Fibroblast of skin of abdomen (primary cell): ENCODE data around the gene NADSYN1. TPM values are rescaled to one million over a fixed set of nuclear protein-coding genes. Genes with fewer than 3 reads are reported as not detected.
A peak's percentile ranks its signal among the peaks of the same experiment; 100 is the strongest.
"Not testable (repeated sequence)": the region's sequence is repeated elsewhere in the genome, so short reads cannot be mapped to it uniquely, and the experiment has no call there.

Experiments
- DNase-seq: peaks from one replicate; pipeline ENCODE4 v3.0.0-alpha.2; 2013
- polyA plus RNA-seq, 2 experiments: library from polyadenylated mRNA; unstranded; fragments of 120-200 nt; gene quantifications; one replicate each; pipeline ENCODE4 v1.2.1, GENCODE V29; 2013; ENCODE audit not compliant: insufficient read length in 2 of 2

The NADSYN1 gene
- polyA plus RNA-seq (2013, experiment 1 of 2; ENCODE audit: insufficient read length) = 36.5 TPM
- 37.2 TPM for polyA plus RNA-seq (2013, experiment 2 of 2; ENCODE audit: insufficient read length)

DNA sequence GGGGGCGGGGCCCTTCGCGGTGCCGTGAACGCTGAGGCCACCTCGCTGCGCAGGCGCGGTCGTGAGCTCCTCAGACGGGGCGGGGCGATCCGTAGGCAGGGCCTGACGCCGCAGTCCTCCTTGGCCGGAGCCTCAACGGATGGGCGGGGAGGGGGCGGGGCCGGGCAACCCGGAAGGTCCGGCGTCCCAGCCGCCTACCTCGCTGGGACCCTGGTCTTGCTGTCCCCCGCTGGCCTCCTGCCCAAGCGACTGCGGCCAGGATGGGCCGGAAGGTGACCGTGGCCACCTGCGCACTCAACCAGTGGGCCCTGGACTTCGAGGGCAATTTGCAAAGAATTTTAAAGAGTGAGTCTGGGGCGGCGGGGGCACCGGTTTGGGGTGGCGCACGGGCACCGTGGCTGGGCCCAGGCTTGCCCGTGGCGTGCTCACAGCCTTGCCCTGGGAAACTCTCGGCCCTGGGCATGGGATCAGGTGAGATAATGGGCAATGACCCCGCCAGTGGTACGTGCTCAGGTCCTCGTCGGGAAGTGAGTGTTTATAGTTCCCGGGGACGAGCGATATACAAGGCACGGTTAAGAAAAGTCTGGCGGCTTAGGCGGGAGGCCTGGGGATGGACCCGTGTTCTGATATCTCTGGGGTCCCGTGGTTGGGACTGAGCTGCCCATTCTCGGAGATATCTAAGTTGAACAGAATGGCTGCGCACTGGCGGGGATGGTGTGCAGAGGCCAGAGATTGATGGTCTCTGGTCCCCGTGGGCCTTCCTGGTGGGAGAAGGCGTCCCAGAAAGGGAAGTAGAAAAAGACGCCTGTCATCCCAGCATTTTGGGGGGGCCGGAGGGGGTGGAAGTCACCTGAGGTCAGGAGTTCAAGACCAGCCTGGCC, at the start of gene NADSYN1:
Gene NADSYN1 (plus strand): TSS at position 167 of the 881 bp plus-strand sequence. CDS start 94 bp downstream, at position 261.
- peak; percentile 91 for DNase-seq

DNA sequence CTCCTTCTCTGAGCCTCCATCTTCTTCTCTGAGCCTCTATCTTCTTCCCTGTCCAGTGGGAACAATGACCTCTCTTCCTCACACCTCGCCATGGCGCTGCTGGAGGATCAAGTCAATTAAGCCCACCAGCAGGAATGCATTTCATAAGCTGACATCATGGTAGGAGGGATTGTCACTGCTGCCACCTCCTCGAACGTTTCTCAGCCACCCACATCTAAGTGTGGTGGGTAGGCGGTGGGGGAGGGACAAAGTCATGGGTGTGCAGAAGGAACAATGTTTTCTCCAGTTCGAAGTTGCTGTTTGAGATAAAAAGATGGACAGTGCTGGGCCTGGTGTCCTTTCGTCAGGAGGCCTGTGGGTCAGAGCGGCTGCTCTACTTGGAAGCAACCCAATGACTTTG, 48.8 kb upstream of the NADSYN1 start:
- DNase-seq = no peak

DNA sequence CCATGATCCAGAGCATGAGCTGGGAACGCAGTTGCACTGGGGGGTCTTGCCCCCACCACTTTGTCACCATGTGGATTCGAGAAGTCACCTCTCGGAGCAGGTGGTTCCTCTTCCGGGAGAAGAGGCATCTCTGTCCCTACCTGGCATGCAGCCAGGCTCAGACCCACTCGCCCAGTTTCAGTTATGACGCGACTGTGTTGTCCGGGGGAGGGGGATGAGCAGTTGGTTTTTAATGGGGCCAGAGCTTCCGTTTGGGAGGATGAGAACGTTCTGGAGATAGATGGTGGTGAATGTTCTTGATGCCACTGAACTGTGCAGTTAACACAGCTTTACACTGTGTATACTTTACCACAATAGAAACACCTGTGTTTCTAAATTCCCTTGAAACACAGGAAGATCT, 46.3 kb upstream of the NADSYN1 start:
- no peak for DNase-seq

DNA sequence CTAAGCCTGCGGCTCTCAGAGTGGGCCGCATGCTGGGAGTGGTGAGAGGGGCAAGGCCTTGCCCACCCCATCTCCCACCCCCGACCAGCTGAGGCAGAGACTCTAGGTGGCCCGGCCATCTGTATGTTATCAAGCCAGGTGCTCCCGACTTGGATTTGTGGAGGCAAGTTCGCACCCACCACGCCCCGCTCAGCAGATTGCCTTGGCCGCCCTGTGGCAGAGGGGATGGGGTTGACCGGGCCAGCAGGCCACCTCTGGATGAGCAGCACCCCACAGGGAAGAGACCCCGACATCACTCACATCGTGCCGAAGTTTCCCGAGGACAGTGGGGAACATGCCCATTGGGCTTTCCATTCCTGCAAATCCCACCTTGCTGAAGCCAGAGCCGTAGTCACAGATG, 45.6 kb upstream of the NADSYN1 start:
- DNase-seq = no peak

DNA sequence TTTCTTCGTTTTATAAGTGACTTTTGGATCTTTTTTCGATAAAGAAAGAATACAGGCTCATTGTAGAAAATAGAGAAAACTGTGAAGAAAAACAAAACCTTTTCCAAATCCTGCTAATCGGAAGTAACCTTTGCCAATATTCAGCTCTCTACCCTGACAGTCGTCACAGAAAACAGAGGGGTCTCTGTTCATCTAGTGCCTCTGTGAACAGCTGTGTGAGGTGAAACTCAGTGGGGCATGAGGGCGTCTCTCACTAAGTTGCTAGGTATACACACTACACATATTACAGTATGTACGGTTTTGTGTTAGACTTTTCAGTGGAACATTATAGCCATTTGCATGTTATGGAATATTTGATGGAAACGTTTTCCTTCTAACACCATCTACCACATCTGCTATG, 44.2 kb upstream of the NADSYN1 start:
- no peak for DNase-seq

DNA sequence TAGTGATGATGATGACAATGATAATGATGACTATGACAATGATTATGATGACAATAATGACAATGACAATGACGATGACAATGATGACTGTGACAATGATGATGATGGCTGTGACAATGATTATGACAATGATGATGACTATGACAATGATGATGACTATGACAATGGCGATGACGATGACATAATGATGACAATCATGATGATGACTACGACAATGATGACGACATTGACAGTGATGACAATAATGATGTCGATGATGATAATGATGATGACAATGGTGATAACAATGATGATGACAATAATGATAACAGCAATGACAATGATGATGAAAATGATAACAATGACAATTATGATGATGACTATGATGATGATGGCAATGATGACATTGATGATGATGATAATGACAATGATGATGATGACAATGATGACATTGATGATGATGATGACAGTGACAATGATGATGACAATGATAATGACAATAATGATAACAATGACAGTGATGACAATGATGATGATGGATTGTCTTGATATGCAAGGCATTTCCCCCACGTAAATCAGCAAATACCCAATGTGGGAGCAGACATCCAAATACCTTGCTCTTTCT, 42.5 kb upstream of the NADSYN1 start:
- no peak for DNase-seq

DNA sequence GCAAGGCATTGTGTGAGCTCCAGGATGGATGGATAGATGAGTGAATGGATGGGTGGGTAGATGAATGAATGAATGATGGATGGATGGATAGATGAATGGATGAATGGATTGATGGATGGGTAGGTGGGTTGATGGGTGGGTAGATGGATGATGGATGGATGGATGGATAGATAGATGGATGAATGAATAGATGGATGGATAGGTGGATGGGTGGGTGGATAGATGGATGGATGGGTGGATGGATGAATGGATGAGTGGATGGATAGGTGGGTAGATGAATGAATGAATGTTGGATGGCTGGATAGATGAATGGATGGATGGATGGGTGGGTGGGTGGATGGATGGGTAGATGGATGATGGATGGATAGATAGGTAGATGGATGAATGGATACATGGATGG, 38.4 kb upstream of the NADSYN1 start:
- no peak for DNase-seq

DNA sequence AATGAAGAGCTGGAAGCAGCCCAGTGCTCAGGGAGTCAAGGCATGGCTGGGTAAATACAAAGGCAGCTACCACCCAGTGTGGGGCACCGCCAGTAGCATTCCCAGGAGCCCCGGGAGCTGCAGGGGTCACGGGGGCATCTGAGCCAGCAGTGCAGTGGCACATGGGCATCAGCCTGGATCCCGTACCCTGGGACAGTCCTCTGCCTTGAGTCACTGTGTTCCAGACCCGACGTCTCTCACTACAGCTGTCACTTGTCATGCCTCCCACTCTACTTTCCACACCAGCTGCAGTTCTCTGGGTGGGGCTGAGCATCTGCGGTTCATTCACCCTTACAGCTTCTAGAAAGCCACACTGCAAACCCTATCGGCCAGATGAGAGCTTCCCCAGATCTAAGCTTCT, 34.4 kb upstream of the NADSYN1 start:
- DNase-seq = no peak

DNA sequence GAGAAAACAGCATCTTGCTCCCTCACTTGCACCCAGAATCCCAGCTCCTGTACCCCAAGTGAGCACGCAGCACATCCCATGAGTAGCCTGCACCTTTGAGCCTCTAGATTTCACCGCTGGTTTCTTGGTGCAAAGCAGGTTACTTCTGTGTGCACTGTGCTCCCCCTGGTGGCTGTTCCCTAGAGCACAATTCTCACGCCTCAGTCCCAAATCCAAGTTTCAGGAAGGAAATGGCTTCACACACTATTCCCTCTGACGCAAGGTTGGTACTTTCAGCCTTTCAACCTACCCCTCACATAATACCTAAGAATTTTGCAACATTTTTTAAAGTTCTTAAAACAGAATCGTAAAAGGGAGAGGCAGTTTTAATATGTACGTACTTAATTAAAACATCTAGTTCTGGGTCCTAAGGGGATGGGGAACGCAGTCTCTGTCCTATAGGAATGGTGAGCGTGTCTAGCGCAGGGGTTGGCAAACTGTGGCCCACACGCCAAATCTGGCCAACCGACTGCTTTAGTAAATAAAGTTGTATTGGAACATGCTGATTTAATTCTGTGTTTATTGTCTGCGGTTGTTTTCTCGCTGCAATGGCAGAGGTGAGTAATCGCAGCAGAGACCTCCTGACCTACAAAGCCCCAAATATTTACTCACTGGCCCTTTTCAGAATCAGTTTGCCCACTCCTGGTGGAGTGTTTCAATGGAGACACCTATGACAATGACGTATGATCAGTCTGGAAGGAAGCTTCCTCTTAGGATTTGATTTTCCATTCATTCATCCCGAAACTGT, 32.4 kb upstream of the NADSYN1 start:
- peak; percentile 16 for DNase-seq

DNA sequence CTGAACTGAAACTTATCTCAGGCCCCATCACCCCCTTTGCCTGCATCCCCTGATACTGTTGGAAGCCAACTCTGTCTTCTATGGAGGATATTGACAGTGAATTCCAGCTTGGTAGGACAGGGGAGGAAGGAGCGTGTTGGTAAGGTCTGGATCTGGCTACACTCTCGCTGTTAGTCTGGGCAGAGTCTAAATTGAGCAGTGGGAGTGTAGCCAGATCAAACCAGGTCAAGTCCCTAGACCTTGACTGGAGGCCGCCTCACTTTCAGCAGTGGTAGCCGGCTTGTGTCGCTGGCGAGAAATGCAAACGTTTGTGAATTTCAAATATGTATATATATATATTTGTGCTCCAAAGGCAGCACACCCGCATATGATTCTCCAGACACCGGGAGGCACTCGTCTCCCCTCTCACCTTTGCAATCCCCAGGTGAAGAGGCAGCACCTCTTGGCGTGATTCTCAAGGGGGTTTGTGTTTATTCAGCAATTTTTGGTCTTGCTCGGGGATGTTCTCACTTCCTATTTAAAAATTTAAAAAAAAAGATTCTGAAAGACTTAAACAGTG, 31.5 kb upstream of the NADSYN1 start:
- DNase-seq = no peak

DNA sequence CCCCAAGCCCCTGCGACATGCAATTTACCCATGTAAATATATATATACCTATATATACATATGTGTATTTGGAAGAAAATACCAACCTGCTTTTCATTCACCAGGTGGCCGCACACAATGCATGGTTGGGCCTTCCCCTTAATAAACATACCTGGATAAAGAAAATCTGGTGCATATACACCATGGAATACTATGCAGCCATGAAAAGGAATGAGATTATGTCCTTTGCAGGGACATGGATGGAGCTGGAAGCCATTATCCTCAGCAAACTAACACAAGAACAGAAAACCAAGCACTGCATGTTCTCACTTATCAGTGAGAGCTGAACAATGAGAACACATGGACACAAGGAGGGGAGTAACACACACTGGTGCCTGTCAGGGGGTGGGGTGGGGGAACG, 30.7 kb upstream of the NADSYN1 start:
- not testable (repeated sequence) for DNase-seq

DNA sequence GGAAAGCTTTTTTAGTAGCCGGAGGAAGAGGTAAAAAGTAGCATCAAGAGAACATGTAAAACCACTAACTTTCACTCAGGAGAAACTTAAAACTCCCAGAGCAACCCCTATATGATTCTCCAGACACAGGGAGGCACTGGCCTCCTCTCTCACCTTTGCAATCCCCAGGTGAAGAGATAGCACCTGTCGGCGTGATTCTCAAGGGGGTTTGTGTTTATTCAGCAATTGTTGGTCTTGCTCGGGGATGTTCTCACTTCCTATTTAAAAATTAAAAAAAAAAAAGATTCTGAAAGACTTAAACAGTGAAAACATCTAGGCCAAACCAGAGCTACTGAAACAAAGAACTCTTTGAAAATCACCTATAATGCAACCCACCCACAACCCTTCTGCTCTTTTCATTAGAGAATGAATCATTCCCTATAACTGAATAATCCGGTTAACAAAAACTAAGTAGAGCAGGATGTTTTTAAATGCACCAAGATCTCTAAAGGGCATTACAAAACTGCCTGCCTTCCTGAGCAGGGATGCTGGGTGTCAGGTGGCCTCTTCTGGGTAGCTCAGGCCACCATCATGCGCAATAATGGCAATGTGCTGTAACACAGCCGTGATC, 29.7 kb upstream of the NADSYN1 start:
- no peak for DNase-seq

DNA sequence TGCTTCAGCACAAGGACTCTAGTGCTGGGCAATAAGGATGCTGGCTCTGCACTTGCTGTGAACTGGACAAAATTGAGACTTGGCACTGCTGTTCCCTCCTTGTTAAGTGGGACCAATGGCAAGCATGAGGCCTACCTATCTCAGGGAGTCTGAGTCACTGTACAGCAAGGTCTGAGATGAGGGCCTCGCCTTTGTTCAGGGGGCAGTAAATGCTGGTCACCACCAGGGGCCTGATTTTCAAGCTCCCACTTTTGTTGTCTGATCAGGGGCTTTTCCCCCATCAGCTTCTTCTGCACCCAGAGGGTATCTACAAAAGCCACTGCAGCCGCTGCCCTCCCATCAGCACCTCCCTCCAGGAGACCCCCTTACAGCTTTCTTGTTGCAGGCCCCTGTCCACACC, 27.6 kb upstream of the NADSYN1 start:
- no peak for DNase-seq

DNA sequence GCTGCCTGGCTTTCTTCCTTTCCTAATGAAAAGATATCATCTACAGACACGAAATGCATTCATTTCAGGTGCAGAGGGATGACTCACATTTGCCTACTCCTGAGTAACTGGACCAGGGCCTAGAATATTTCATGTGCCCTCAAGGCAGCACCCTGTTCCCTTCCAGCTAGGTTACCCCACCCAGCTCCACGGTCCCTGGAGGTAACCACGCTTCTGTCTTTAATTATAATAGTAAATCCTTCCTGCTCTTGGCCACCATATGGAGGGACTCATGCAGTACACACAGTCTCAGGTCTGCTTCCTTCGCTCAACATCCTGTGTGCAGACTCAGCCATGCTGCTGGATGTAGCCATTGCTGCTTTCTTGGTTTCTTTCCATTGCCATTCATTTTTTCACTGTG, 27.1 kb upstream of the NADSYN1 start:
- DNase-seq = peak; percentile 20

DNA sequence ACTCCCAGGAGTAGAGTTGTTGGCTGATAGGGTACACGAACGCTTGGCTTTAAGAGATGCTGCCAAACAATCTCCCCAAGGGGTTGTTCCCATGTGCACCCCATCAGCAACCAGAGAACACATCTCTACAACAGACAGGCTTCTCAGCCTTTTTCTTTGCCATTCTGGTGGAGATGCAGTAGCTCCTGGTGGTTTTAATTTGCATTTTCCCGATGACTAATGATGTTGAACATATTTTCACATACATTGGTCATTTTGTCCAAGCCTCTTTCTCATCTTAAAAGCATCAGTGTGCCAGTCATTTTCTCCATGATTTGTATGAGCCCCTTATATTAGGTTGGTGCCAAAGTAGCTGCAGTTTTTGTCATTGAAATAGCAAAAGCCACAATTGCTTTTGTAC, 26.6 kb upstream of the NADSYN1 start:
- DNase-seq = peak; percentile 22

DNA sequence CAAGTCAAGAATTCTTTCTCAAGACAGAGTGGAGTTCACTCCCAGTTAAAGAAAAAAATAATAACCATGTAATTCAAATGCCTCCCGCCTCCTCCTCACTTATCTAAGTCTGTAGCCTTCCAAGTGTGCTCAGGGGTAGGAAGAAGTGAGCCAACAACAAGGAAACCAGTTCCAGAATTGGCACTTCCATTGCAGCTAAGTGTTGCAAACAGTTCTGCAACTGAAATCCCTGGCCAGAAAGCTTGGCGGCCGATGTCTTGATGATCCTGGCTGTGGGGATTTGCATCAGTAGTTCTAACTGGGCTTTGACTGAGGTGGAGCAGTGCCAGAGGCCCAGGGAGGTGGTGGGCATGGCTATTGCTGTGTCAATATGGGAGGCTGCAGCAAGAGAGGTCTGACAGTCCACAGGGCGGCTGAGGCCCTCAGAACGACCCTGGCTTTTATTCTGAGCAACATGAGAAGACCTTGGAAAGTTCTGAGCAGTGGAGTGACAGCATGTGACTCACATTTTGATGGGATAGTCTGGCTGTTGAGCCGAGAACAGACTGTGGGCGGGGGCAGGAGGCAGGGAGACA, 24.1 kb upstream of the NADSYN1 start:
- DNase-seq = no peak

DNA sequence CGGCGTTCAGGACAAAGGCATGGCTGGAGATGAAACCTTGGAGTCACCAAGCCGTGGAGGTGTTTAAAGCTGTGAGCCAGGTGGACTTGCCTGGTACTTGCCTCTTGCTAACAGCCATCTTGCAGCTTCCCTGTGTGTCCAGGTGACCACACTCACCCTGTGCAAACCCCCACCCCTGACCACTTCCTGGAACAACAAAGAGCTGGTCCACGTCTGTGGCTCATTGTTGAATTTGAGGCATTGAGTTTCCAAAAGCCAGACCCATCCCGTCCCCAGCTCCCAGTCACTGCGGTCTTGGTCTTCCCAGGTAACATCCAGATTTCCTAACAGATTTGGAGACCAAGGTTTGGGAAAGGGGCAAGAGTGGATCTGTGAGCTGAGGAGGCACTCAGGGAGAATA, 23.3 kb upstream of the NADSYN1 start:
- no peak for DNase-seq

DNA sequence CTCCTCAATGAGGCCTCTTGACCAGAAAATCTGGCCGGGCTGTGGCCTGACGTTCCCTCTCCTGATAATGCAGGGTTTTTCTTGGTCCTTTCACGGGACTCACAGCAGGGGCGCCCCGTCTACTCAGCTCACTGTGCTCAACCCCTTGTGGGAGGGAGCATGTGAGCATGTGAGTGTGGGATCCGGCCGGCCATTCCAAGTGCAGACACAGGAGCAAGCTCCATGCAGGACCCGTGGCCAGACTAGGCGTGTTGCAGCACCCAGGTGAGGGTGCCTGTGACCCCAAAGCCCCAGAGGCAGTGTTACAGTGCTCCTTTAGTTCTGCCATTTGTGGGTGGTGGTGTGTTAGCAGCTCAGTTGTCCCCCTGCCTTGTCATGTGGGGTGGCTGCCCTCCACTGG, 22.8 kb upstream of the NADSYN1 start:
- no peak for DNase-seq

DNA sequence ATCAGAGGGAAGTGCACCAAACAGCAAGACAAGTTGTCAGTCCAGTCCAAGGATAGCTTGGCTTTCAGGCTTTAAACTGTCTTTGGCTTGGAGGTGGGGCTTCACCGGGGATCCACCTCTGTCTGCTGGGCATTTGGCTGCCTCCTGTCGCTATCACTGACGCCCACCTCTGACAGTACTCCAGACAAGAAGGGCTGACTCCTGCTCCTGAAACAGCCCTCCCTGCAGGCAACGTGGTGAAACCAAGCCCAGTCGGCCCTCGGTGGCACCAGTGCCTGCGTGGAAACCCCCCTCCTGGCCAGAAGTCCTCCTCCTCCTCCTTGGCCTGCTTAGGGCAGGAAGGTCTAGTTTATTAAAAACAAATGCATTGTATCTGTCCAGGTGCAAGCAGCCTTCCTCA, 21.7 kb upstream of the NADSYN1 start:
- no peak for DNase-seq

DNA sequence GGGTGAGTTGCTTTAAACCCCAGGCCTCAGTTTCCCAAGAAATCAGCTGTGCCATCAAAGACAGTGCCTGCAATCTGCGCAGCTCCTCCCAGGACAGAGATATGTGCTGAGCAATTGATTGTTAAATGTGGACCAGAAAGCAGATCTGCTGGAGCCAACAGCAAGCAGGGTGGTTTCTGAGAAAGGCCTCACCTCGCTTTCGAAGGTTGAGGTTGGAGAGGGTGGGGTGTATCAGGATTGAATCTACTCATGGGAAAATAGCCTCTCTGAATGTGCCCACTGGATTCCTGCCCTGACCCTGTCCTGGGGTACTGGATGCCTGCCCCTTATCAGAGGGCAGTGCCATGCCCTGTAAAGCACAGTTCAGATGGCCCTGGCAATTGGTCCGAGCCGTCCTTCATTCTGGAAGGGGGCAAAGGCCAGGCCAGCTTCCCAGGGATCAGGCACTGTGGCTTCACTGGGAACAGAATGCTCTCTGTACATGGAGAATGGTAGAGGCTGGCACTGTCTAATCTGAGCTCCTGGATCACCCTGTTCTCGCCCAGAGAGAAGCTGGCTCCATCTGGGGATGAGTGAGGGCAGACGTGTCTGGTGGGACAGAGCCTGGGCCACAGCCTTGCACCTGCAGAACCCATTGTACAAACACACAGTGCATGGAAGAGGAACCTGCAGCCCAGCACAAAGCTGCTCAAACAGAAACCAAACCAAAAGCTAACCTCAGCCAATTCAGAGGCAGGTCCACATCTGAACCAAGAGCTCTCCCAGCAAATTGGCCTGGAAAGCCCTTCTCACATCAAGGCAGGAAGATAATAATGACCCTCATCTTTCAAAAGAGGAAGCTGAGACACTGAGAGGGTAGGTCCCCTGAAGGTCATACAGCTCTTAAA, 20.0 kb upstream of the NADSYN1 start:
- no peak for DNase-seq
